NCI-H345 treated with DMSO at 0.1 percent for 48 hours (cell line): ENCODE measurements around the gene RALGPS2.

Source experiments
- DNase-seq: peaks from one replicate; lab custom pipeline; 2025; ENCODE audit not compliant: unreplicated experiment; lab: John Stamatoyannopoulos, UW

The RALGPS2 gene

DNA sequence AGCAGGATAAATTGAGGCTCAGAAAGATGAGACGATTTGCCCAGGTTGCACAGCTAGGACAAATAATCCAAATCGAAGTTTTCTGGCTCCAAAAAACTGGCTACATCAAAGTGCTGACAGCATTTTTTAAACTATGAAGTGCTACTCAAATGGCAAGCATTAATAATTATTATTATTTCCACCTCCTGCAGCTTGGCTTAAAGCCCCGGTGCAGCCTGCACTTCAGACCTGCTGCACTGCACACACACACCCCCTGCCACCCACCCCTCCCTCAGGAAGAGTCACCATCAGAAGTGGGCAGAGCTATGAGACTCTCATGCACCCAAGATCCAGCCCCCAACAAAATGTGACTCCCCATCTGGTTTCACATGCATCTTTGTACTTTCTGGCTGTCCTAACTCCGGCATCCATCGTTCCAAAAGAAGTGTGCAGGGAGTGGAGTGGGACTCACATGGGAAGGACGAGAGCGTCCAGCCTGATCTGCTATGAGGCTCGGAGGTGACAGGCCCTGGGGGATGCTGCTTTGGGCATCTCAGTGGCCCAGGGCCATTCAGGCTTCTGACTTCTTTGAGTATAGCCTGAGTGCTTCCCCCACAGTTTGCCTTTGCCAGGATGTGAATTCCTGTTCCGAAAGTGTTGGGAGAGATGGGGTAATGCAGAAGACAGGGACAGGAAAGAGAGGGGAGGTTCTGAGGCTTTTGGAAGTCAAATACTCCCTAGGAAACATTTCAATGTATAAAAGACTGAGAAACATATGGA, 235.6 kb downstream of the RALGPS2 start:
- no peak for DNase-seq

GRCh38 chr1:178961331-178961730, 236.3 kb downstream of the RALGPS2 start:
- no peak for DNase-seq

DNA sequence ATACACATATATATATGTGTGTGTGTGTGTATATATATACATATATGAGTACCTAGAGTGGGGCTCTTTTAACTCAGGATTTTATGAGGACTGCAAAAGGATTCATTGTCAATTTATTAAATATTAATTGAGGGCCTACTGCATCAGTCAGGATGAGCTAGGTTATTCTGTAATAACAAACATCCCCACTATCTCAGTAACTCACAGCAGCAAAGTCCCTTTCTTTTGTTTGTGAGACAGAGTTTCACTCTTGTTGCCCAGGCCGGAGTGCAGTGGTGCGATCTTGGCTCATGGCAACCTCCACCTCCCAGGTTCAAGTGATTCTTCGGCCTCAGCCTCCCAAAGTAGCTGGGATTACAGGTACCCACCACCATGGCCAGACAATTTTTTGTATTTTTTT, 236.8 kb downstream of the RALGPS2 start:
- DNase-seq: no peak

DNA sequence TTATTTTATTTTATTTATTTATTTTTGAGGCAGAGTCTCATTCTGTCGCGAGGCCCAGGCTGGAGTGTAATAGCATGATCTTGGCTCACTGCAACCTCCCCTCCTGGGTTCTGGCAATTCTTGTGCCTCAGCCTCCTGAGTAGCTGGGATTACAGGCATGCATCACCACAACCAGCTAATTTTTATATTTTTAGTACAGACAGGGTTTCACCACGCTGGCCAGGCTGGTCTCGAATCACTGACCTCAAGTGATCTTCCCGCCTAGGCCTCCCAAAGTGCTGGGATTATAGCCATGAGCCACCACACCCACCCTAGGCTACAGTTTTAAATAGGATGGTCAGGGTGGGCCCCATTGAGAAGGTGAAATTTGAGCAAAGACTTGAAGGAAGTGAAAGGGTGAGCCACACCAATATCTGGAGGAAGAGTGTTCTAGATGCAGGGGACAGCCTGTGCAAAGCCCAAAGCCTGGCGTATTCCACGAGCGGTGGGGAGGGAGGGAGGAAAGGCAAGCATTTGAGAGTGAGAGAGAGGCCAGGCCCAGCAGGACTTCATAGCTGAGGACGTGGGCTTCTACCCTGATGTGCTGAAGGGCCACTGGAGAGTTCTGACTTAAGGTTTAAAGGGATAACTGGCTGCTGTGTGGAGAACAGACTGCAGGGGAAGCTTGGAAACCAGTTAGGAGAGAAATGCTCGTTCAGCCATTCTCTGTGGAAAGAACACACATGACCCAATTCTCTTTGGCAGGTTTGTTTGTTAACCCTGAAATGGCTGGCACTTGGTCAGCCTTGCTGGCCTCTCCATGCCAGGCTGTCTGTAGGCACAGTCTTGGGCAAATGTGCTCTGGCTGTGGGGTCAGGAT, 238.0 kb downstream of the RALGPS2 start:
- no peak for DNase-seq

DNA sequence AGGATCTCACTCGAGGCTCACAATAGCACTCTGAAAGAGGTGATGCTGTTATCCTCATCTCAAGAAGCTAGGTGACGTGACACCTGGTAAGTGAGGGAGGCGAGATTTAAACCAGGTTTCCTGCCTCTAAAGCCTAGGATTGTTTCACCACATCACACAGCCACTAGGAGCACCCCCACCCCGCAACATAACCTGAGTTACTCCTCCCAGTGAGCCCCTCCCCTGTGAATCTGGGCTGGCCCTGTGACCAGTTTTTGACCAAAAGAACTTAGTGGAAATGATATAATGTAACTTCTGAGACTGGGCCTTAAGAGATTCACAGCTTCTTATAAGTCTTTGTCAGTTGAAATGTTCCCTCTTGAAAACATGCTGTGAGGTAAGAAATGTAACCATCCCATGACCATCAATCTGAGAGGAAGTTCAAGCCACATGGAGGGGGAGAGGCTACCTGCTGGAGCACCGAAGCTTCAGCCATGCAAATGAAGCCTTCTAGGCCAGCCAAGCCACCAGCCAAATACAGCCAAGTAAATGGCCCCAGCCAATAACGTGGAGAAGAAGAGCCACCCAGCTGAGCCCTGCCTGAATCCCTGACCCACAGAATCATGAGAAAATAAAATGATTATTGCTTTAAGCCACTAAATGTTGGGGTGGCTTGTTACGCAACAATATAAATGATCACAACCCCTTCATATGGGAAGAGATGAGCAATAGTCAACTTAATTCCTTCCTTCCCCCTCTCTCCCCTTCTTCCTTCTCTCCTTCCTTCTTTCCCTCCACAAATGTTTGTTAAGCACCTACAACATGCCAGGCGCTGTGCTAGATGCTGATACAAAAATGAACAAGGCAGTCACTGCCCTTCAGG, 239.7 kb downstream of the RALGPS2 start:
- DNase-seq: no peak

GRCh38 chr1:178966312-178966711, 241.3 kb downstream of the RALGPS2 start:
- no peak for DNase-seq

GRCh38 chr1:178969226-178969987, 244.4 kb downstream of the RALGPS2 start:
- DNase-seq: no peak

- no peak for DNase-seq
Observed at GRCh38 chr1:178970184-178970583, 245.1 kb downstream of the RALGPS2 start.
